GM20000 (cell line): ENCODE results near the gene KLF2.

Source experiments
- DNase-seq: peaks from one replicate; pipeline ENCODE4 v3.0.0; 2012; ENCODE audit warnings: low spot score
- CTCF ChIP-seq: IDR thresholded peaks from 2 replicates; pipeline ENCODE4 v1.5.1; 2012; ENCODE audit warnings: mild to moderate bottlenecking, control low read depth; ENCODE audit errors: extremely low read depth, missing control alignments

Gene KLF2

GRCh38 chr19:16327169-16327475 lies 2.5 kb downstream of the KLF2 start:
- no peak for TF ChIP-seq CTCF
- DNase-seq = no peak

DNA sequence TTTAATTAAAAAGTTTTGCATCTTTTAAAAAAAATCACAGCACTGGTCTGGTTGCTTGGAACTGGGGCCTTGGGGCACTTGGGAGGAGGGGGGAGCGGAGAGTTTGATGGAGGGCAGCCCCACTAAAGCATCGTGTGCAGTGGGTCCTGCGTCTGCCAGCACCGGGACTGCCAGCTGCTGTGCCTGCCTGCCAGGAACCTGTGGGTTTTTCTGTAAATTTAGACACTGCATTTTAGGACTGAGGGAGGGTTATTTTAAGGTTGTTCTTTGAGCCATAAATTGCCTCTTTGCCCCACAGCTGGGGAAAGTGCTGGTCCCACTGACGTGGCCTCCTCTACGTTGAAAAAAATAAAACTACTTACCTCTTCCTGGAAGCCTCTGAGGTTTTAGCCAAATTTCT lies 2.9 kb downstream of the KLF2 start:
- TF ChIP-seq CTCF = no peak
- DNase-seq = no peak

DNA sequence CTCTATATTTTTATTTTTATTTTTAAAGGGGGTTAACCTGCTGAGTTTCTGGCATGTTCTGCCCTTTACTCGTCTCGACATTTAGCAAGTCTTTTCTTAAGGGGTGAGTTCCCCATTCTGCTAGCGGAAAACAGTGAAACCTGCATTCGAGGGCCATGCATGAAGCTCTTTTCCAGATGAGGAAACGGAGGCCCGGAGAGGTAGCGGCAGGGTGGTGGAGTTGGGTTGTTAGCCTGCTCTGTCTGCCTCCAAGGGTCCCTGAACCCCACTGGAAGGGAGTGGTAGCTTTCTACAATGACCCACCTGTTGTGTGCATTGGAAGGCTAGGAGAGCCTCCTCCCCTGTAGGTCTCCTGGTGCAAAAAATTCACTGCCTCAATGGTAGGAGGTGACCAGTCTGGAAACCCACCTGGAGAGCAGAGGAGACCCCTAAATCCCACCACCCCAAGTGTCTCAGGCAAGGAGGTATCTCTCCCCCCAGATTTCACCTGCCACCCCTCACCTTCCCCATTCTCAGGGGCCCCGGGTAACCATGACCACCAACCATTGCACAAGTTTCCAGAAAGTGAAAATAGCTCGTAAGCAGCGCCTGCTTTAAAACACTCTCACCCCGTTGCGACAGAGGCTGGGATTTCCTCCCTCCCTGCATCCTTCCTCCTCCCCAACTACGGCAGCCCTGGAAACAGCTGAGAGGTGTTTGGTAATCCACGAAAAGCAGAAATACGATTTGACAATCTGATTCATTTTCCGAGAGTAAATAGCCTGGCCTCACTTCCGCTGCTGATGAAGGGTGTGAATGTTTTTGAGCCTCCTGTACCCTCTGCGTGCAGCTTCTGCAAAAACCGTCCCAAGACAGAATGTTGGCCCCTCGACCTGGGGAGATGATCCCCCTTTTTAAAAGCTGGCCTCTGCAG lies 3.5 kb downstream of the KLF2 start:
- TF ChIP-seq CTCF = no peak
- DNase-seq = peak; percentile 61

- DNase-seq = no peak
- no peak for TF ChIP-seq CTCF
Observed at GRCh38 chr19:16328824-16329482, 4.3 kb downstream of the KLF2 start.

GRCh38 chr19:16330368-16330801 lies 5.8 kb downstream of the KLF2 start:
- peak; percentile 81 for DNase-seq
- no peak for TF ChIP-seq CTCF

- no peak for TF ChIP-seq CTCF
- DNase-seq = no peak
Observed at GRCh38 chr19:16330806-16331690, 6.4 kb downstream of the KLF2 start.

GRCh38 chr19:16333001-16333586 lies 8.5 kb downstream of the KLF2 start:
- no peak for DNase-seq
- TF ChIP-seq CTCF = no peak
